GM12878 (cell line): ENCODE data around the gene FGD3. TPM values are rescaled to one million over a fixed set of nuclear protein-coding genes. Genes with fewer than 3 reads are reported as not detected.

Experiments used
- ATAC-seq: fragments of 200-7000 bp; cut with Tn5 transposase; 3 replicates; pipeline ENCODE4 v1.9.1; 2020; ENCODE audit warnings: mild to moderate bottlenecking, moderate library complexity
- BruUV-seq: library from RNA; stranded (reverse); fragments of 400-500 nt; replicated peaks from 2 replicates; lab custom pipeline; 2021; lab: Mats Ljungman, UMichigan
- CTCF ChIA-PET: fragments of 300-600 bp; sonication (Branson Sonifier 250); formaldehyde crosslinking; extraction: SDS; loops from one replicate; lab custom pipeline; 2021; ENCODE audit warnings: inconsistent platforms; lab: Yijun Ruan, JAX
- POLR2A ChIA-PET: fragments of 350-600 bp; formaldehyde crosslinking; extraction: SDS; loops from one replicate; lab custom pipeline; 2021; ENCODE audit warnings: inconsistent platforms; lab: Charles Lee
- RAD21 ChIA-PET: fragments of 300-600 bp; sonication (Branson Sonifier 250); formaldehyde crosslinking; loops from one replicate; lab custom pipeline; 2023; ENCODE audit warnings: antibody characterized with exemption; ENCODE audit not compliant: unreplicated experiment; lab: Charles Lee
- SMC1A ChIA-PET: fragments of 300-600 bp; sonication (Branson Sonifier 250); formaldehyde crosslinking; loops from one replicate; lab custom pipeline; 2023; ENCODE audit not compliant: unreplicated experiment, uncharacterized antibody; lab: Charles Lee
- DNase-seq: peaks from one replicate; pipeline ENCODE4 v3.0.0-alpha.2; 2011; ENCODE audit warnings: low read depth, low spot score
- FAIRE-seq: peaks from 3 replicates; lab custom pipeline; 2011; peaks lifted over from hg19 to GRCh38; lab: Jason Lieb, UNC
- H2AFZ ChIP-seq: 2 replicates; pipeline ENCODE4 v1.6.0; 2011; ENCODE audit warnings: low read depth, low read length, control low read depth; ENCODE audit not compliant: control insufficient read depth
- H3K27ac ChIP-seq: 2 replicates; pipeline ENCODE4 v1.5.1; 2011; ENCODE audit warnings: control low read depth; ENCODE audit not compliant: control insufficient read depth, insufficient read depth
- H3K27me3 ChIP-seq, 2 experiments: replicated peaks in 1 of 2; 2 replicates each; pipeline versions ENCODE4 v1.6.0 to v1.6.1; 2011; ENCODE audit warnings: low read length in 1 of 2; ENCODE audit not compliant: control insufficient read depth in 2 of 2, insufficient read depth in 2 of 2
- H3K36me3 ChIP-seq, 2 experiments: 2 replicates each; pipeline ENCODE4 v1.5.1; 2011; ENCODE audit warnings: low read length in 1 of 2; ENCODE audit not compliant: control insufficient read depth in 2 of 2, insufficient read depth in 2 of 2
- H3K4me1 ChIP-seq: 2 replicates; pipeline ENCODE4 v1.6.1; 2011; ENCODE audit warnings: mild to moderate bottlenecking, low read length, moderate library complexity, mixed read lengths; ENCODE audit not compliant: control insufficient read depth, insufficient read depth
- H3K4me2 ChIP-seq: 2 replicates; pipeline ENCODE4 v1.6.0; 2011; ENCODE audit warnings: control low read depth; ENCODE audit not compliant: control insufficient read depth, insufficient read depth
- H3K4me3 ChIP-seq: fragments of 200-600 bp; sonication (generic); 2 replicates; pipeline ENCODE4 v1.5.1; 2016
- H3K79me2 ChIP-seq: 2 replicates; pipeline ENCODE4 v1.6.0; 2011; ENCODE audit warnings: low read length; ENCODE audit not compliant: control insufficient read depth, insufficient read depth
- H3K9ac ChIP-seq: 2 replicates; pipeline ENCODE4 v1.8.0; 2011; ENCODE audit warnings: low read length, control low read depth, mixed read lengths; ENCODE audit not compliant: control insufficient read depth, insufficient read depth
- H3K9me3 ChIP-seq: replicated peaks from 3 replicates; pipeline ENCODE4 v1.5.1; 2011; ENCODE audit warnings: mild to moderate bottlenecking, low read length; ENCODE audit not compliant: control insufficient read depth, insufficient read depth
- H4K20me1 ChIP-seq: 2 replicates; pipeline ENCODE4 v1.6.0; 2011; ENCODE audit not compliant: control insufficient read depth, insufficient read depth
- CEBPB ChIP-seq, 2 experiments: fragments of 150-350 bp in 1 of 2; IDR thresholded peaks; 2 replicates each; pipeline ENCODE4 v1.6.1; 2012 to 2014; ENCODE audit warnings: low read depth in 2 of 2, low read length in 2 of 2, borderline replicate concordance in 1 of 2, inconsistent platforms in 1 of 2
- CEBPZ ChIP-seq: fragments of 150-350 bp; IDR thresholded peaks from 2 replicates; pipeline ENCODE4 v1.6.1; 2016; ENCODE audit warnings: low read depth, low read length
- E2F4 ChIP-seq: IDR thresholded peaks from 2 replicates; pipeline ENCODE4 v1.6.1; 2012; ENCODE audit warnings: low read depth, low read length, improper control_type of control experiment
- HDGF ChIP-seq: fragments of 450-650 bp; IDR thresholded peaks from 2 replicates; pipeline ENCODE4 v1.6.1; 2016; ENCODE audit warnings: antibody characterized with exemption
- MYC ChIP-seq: IDR thresholded peaks from 2 replicates; pipeline ENCODE4 v1.6.1; 2011; ENCODE audit warnings: mild to moderate bottlenecking, low read length, moderate library complexity, inconsistent platforms; ENCODE audit not compliant: insufficient read depth, insufficient replicate concordance, insufficient read length, severe bottlenecking
- NFYA ChIP-seq: IDR thresholded peaks from 2 replicates; pipeline ENCODE4 v1.6.1; 2011; ENCODE audit warnings: low read depth, mild to moderate bottlenecking, low read length, improper control_type of control experiment, borderline replicate concordance
- NFYB ChIP-seq: IDR thresholded peaks from 2 replicates; pipeline ENCODE4 v1.6.1; 2011; ENCODE audit warnings: low read depth, mild to moderate bottlenecking, low read length, improper control_type of control experiment, moderate library complexity; ENCODE audit not compliant: insufficient read depth
- POLR2A ChIP-seq: IDR thresholded peaks from 2 replicates; pipeline ENCODE4 v1.6.1; 2011; ENCODE audit warnings: low read depth, mild to moderate bottlenecking, low read length
- RB1 ChIP-seq: fragments of 450-650 bp; formaldehyde crosslinking; IDR thresholded peaks from 2 replicates; pipeline ENCODE4 v1.6.1; 2017; ENCODE audit warnings: mild to moderate bottlenecking, borderline replicate concordance
- TAF1 ChIP-seq: IDR thresholded peaks from 2 replicates; pipeline ENCODE4 v1.6.1; 2011; ENCODE audit warnings: mild to moderate bottlenecking, low read depth, low read length, borderline replicate concordance
- USF1 ChIP-seq: IDR thresholded peaks from 2 replicates; pipeline ENCODE4 v1.6.1; 2011; ENCODE audit warnings: borderline replicate concordance, low read depth, mild to moderate bottlenecking, moderate library complexity, mixed read lengths, low read length; ENCODE audit not compliant: insufficient read depth; ENCODE audit errors: extremely low read length
- YY1 ChIP-seq: IDR thresholded peaks from 2 replicates; pipeline ENCODE4 v1.6.1; 2011; ENCODE audit warnings: low read depth, mild to moderate bottlenecking, low read length
- ZNF207 ChIP-seq: fragments of 450-650 bp; IDR thresholded peaks from 2 replicates; pipeline ENCODE4 v1.6.1; 2014; ENCODE audit warnings: antibody characterized with exemption, mild to moderate bottlenecking, borderline replicate concordance
- ZNF384 ChIP-seq: IDR thresholded peaks from 2 replicates; pipeline ENCODE4 v1.6.1; 2012; ENCODE audit warnings: low read depth, mild to moderate bottlenecking, low read length, improper control_type of control experiment, borderline replicate concordance
- WGBS: methylation state at CpG from one replicate; pipeline ENCODE4 v1.1.6; 2016; ENCODE audit warnings: low lambda C conversion rate; ENCODE audit not compliant: insufficient replicate concordance, insufficient coverage; ENCODE audit errors: missing lambda C conversion rate; 5-methylcytosine and 5-hydroxymethylcytosine counted together
- in situ Hi-C: fragments of 300-500 bp; cut with MboI; formaldehyde crosslinking; loops from 9 replicates; pipeline ENCODE4 v1.14.3; 2018; ENCODE audit warnings: mixed read lengths
- intact Hi-C: fragments of 100-400 bp; cut with micrococcal nuclease; formaldehyde crosslinking; loops from one replicate; pipeline ENCODE4 v1.14.2; 2022; ENCODE audit not compliant: unreplicated experiment
- polyA plus RNA-seq, 11 experiments: library from polyadenylated mRNA; depleted of rRNA in 4 of 11; unstranded in 6 of 11; stranded (reverse) in 5 of 11; fragments of >200 nt; fragmentation: Nextera tagmentation in 4 of 11; fragmentation: Illumina TruSeq in 1 of 11; extraction: Ambion mirVana in 4 of 11; extraction: Trizol in 1 of 11; gene quantifications; 1 replicate in 1 of 11; 2 replicates in 10 of 11; pipeline versions ENCODE4 v1.2.1 to v1.2.3, GENCODE V29; 2011 to 2016; ENCODE audit warnings: inconsistent platforms in 2 of 11, missing spikeins in 2 of 11, low read depth in 1 of 11
- total RNA-seq, 4 experiments: library from RNA; depleted of rRNA in 3 of 4; stranded (reverse); fragments of >200 nt in 3 of 4; fragmentation: Illumina TruSeq in 1 of 4; extraction: Trizol in 1 of 4; gene quantifications; 2 replicates each; pipeline versions ENCODE4 v1.2.1 to v1.2.3, GENCODE V29; 2013 to 2021

The FGD3 gene
- total and polyA plus RNA-seq, 10 of the 15 experiments (the other 5 are each of a cell fraction or from before 2014, with no cell fraction given), result 0.26 to 18.1 (median 12.4) TPM

DNA sequence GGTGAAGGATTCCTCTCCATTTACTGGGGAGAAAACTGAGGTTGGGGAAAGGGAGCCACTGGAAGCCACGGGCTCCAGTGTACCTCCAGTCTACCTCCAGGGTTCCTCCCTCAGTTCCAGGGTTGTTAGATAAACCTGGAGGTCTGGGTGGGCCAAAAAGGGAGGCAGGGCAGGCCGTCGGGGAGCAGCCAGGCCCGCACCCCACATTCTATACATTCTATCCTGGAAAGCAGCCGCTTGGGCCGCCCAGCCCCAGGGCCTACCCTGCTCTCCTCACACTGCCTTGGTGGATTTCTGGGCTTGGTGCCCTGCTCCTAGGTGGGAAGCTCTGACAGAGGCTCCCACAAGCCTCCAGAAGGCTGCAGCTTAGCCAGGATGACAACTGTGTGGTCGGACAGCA lies 93.1 kb downstream of the FGD3 start (continued):
- TF ChIP-seq CEBPZ (no peak), CEBPB (IDR thresholded peaks at IDR 0.05; ENCODE audit: borderline replicate concordance in 1 of 2, low read depth in 2 of 2, low read length in 2 of 2) (no peak), ZNF384 (no peak), ZNF207 (no peak), MYC (no peak), YY1 (no peak)

DNA sequence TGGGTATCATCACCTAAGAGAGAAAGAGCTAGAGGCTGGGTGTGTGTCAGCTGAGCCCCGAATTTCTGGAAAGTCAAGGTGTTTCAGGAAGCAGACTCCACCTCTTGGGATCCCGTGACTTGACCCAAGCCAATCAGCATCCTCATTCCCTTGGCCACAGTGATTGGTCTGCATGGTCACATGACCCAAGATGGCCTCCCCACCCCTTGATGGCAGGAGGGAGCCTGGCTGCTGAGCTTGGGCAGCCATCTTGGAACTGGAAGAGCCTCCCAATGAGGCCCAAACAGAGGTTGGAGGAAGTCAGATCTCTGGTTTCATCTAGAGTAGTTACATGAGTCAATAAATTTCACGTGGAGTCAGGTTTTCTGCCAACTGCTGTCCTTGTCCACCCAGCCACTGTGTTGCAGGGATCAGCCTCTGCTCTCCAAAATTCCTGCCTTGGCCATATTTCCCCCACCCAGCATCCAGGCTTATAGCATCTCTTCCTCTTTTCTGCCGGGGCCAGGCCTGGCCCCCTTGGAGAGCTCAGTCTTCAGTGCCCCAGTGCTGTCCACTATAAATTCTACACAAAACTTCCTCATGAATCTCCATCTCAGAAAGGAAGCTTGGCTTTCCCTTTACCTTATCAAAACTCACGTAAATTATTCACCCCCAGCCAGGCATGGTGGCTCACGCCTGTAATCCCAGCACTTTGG lies 93.9 kb downstream of the FGD3 start:
- Histone ChIP-seq H3K36me3 (no peaks in the 10 kb centered on the region; a peak in 1 of 4 replicates), H3K4me3 (no peak overlapping the region), H3K4me2 (no peak overlapping the region), H4K20me1 (no peaks in the 10 kb centered on the region), H3K27me3 (no peaks in the 10 kb centered on the region), H3K9me3 (no peaks in the 10 kb centered on the region), H2AFZ (peak overlapping the region; percentile 58; the same call in 1 of the 2 replicates), H3K79me2 (no peaks in the 10 kb centered on the region), H3K4me1 (no peaks in the 10 kb centered on the region), H3K9ac (no peak overlapping the region), H3K27ac (no peak overlapping the region)
- ChIA-PET RAD21 (no interaction called here), POLR2A (interaction anchor here (1.0 kb wide), 1 partner anchor 19 kb away, joined by 3 read pairs; no protein-coding TSS in a partner anchor), CTCF (no interaction called here), SMC1A (no interaction called here)
- FAIRE-seq (no peak), DNase-seq (no peak), ATAC-seq (peak; percentile 48)
- in situ Hi-C loops, result no loop called here
- intact Hi-C loops, result no loop called here
- WGBS, result 81% methylated on average over 6 of the region's 6 CpGs
- no peak for TF ChIP-seq HDGF
- TF ChIP-seq RB1, result no peak
- no peak for TF ChIP-seq TAF1
- peak; percentile 81 for TF ChIP-seq USF1
- no peak for TF ChIP-seq E2F4
- TF ChIP-seq NFYB, result peak; percentile 54; the same call in 1 of the 2 replicates
- no peak for TF ChIP-seq NFYA
- TF ChIP-seq POLR2A, result no peak
- TF ChIP-seq YY1, result peak; percentile 94
- BruUV-seq, result no TSS peak
